LNCAP (cell line): ENCODE results near the gene SLC9A8.

Source experiments
- TF ChIP-seq, protein P1 (sequence below): fragments of 450-650 bp; IDR thresholded peaks from 2 replicates; pipeline ENCODE4 v1.5.1; 2017; ENCODE audit warnings: mild to moderate bottlenecking

SLC9A8 gene

DNA sequence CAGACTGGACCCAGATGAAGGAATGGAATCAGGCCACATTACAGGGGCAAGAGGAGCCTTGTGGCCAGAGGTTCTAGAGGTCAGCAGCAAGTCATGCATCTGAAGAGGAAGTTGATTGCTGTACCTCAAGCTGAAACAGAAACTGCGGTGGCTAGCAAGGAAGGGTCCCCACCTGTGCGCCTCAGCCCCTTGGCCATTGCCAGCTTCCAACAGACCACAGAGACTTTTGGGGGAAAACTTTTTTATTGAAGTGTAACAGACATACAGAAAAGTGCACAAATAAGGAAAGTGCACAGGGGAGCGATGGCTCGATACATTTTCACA, 26.8 kb upstream of the SLC9A8 start:
- TF ChIP-seq, protein P1, sequence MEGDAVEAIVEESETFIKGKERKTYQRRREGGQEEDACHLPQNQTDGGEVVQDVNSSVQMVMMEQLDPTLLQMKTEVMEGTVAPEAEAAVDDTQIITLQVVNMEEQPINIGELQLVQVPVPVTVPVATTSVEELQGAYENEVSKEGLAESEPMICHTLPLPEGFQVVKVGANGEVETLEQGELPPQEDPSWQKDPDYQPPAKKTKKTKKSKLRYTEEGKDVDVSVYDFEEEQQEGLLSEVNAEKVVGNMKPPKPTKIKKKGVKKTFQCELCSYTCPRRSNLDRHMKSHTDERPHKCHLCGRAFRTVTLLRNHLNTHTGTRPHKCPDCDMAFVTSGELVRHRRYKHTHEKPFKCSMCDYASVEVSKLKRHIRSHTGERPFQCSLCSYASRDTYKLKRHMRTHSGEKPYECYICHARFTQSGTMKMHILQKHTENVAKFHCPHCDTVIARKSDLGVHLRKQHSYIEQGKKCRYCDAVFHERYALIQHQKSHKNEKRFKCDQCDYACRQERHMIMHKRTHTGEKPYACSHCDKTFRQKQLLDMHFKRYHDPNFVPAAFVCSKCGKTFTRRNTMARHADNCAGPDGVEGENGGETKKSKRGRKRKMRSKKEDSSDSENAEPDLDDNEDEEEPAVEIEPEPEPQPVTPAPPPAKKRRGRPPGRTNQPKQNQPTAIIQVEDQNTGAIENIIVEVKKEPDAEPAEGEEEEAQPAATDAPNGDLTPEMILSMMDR: no peak

DNA sequence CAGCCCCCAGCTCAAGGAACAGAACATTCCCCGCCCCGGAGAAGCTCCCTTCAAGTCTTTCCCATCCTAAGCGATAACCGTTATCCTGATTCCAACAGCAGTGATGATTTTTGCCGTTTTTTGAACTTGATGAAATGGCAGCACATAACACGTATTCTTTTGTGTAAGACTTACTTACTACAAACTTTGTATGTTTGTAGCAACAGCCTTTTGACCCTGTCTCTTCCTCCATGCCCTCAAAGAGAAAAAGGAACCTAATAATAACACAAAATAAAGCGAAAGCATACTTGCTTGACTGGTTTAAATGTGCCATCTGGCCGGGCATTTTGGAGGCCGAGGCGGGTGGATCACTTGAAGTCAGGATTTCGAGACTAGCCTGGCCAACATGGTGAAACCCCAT, 26.4 kb upstream of the SLC9A8 start:
- TF ChIP-seq, protein P1: no peak

DNA sequence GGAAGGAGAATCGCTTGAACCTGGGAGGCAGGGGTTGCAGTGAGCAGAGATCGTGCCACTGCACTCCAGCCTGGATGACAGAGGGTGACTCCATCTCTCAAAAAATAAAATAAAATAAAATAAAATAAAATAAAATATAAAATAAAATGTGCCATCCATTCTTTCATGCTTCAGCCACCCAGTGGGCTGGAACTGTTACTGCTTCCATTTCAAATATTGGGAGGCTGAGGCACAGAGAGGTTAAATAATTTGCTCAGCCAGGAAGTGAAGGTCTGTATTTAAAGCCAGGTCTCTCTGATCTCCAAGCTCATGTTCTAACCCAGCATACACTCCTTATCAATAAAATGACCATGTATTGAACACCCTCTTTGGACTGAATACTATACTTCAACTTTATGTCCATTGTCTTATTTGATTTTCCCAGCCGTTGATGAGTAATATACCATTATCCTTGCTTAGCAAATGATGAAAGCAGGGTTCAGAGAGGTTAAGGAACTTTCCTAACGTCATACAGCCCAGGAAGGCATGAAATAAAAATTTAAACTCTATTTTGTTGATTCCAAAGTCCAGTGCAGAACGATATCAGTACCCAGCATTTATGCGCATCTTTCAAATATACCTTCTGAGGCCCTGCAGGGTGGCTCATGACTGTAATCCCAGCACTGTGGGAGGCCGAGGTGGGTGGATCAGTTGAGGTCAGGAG, 25.8 kb upstream of the SLC9A8 start:
- TF ChIP-seq, protein P1: no peak

DNA sequence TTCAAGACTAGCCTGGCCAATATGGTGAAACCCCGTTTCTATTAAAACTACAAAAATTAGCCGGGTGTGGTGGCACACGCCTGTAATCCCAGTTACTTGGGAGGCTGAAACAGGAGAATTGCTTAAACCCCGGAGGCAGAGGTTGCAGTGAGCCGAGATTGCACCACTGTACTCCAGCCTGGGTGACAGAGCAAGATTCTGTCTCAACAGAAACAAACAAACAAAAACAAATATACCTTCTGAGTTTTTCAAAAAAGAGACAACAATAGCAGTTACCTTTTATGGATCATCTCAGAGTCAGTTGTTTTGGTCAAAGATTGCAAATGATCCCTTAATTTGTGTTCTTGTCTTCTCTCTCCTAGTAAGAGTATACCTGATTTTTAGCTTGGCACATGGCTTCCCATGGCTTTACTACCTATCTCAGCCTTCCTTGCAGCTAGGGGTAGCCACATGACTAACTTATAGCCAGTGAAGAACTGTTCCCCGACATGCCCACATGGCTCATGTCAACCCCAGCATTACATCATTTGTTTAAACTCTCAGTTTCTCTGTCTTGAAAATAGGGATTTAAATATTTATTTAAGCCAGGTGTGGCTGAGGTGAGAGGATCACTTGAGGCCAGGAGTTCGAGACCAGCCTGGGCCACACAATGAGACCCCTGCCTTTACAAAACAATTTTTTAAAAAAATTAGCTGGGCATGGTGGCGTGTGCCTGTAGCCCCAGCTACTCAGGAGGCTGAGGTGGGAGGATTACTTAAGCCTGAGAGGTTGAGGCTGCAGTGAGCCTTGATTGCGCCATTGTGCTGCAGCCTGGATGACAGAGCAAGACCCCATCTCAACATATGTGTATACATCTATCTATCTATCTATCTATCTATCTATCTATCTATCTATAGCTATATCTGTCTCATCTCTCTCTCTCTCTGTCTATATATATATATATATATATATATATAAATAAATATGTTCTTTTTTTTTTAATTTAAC, 25.0 kb upstream of the SLC9A8 start:
- TF ChIP-seq, protein P1: no peak

DNA sequence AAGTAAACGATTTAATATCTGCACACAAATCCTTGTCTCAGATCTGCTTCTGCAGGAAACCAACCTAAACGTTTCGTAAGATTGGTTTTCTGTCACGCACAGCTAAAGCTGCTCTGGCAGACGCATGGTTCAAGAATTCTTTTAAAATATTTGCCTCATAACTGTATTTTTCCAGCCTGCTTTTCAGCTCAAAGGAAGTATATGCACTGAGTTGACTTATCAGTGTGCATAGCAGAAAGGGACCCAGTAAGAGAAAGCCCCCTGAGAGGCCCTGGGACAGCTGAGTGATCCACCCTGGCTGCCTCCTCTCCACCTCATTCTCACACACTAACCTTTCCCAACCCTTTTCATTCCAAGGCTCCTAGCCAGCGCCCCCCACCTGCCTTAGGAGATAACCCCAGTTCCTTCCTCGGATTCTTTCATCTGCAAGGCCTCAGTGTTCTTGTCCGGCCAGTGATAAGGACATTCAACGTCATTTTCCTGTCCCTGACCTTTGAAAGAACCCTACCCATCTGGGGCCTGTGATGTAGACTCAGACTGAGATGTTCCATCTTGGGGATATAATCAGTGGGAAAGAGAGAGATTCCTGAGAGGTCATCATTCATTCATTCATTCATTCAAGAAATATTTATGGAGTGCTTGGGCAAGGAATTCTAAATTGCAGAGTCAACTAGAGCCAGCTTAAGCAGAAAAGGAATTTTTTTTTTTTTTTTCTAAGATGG, 22.4 kb upstream of the SLC9A8 start:
- TF ChIP-seq, protein P1: no peak

DNA sequence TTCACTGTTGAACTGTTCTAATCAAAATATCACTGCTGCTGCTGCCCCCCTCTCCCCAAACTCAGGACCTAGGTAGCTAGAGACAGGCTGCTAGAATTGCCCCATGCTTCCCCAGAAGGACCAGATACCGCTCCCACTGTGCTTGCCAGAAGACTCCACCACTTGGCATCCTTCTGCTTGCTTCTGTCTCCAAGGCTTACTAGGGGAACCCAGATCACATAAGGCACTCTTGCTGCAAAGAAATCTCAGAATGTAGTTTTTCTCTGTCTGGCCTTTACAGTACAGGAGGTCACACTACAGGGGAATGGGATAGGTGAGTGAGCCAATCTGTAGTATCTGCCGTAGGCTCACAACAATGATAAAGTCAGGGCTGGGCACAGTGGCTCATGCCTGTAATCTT, 21.5 kb upstream of the SLC9A8 start:
- TF ChIP-seq, protein P1: no peak

DNA sequence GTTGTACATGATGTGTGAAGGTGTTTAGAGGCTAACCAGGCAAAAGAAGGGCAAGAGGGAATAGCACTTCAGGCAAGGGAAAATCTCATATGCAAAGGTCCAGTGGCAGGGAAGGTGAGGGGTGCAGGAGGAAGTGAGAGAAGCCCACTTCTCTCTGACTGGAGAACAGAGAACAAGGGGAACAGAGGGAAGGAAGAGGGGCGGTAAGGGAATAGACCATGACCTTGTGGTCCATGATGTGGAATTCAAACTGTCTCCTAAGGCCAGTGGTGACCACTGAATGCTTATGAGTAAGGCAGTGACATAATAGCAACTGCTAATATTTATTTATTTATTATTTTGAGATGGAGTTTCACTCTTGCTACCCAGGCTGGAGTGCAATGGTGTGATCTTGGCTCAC, 20.6 kb upstream of the SLC9A8 start:
- TF ChIP-seq, protein P1: no peak
